Vagina (tissue), 2 donors: ENCODE data around the gene ERCC2. TPM values are rescaled to one million over a fixed set of nuclear protein-coding genes. Genes with fewer than 3 reads are reported as not detected.

Experiments used
- DNase-seq, 2 donors: peaks; one replicate each; pipeline ENCODE4 v3.0.0-alpha.2; 2017; ENCODE audit errors: extremely low spot score in 2 of 2
- H3K27ac ChIP-seq: fragments of 200-600 bp; sonication (generic); one replicate; pipeline ENCODE4 v1.5.1; 2019
- H3K27me3 ChIP-seq: fragments of 200-600 bp; sonication (generic); one replicate; pipeline ENCODE4 v1.5.1; 2019
- H3K36me3 ChIP-seq, 2 donors: fragments of 200-600 bp; sonication (generic); one replicate each; pipeline ENCODE4 v1.5.1; 2017 to 2019
- H3K4me1 ChIP-seq: fragments of 200-600 bp; sonication (generic); one replicate; pipeline ENCODE4 v1.5.1; 2019
- H3K4me3 ChIP-seq, 2 donors: fragments of 200-600 bp; sonication (generic); 1 replicate in 1 of 2; 2 replicates in 1 of 2; pipeline ENCODE4 v1.5.1; 2016 to 2019
- H3K9me3 ChIP-seq: fragments of 200-600 bp; sonication (generic); one replicate; pipeline ENCODE4 v1.5.1; 2019
- CTCF ChIP-seq, 3 experiments: fragments of 450-650 bp in 2 of 3; fragments of 200-600 bp in 1 of 3; sonication (generic) in 1 of 3; IDR thresholded peaks; one replicate each; pipeline ENCODE4 v1.5.1; 2017 to 2019; ENCODE audit warnings: antibody characterized with exemption in 3 of 3, mild to moderate bottlenecking in 2 of 3, moderate library complexity in 2 of 3
- POLR2A ChIP-seq, 2 donors: fragments of 450-650 bp; IDR thresholded peaks; one replicate each; pipeline ENCODE4 v1.6.1; 2017; ENCODE audit warnings: antibody characterized with exemption in 2 of 2, mild to moderate bottlenecking in 2 of 2, moderate library complexity in 2 of 2
- POLR2AphosphoS5 ChIP-seq, 2 donors: sonication (generic); formaldehyde crosslinking; IDR thresholded peaks; one replicate each; pipeline ENCODE4 v1.9.0; 2017; ENCODE audit warnings: antibody characterized with exemption in 2 of 2, mild to moderate bottlenecking in 2 of 2, low read depth in 1 of 2; ENCODE audit not compliant: insufficient read depth in 1 of 2
- intact Hi-C: fragments of 100-400 bp; cut with DNase I; formaldehyde crosslinking; loops from one replicate; pipeline ENCODE4 v1.15.1; 2023
- total RNA-seq: library from RNA; depleted of rRNA; stranded (reverse); fragments of >200 nt; gene quantifications from one replicate; pipeline ENCODE4 v1.2.3, GENCODE V29; 2016

ERCC2 gene
- total RNA-seq, 1 donor from 2014 or later: 17.9 TPM

GRCh38 chr19:45322744-45323281 lies 47.6 kb downstream of the ERCC2 start, which contains the start of gene CKM:
CKM (minus strand) TSS chr19:45322875; CDS start chr19:45319713, 3,162 bp downstream.
- Histone ChIP-seq H3K4me1 (no peaks in the 10 kb centered on the region), H3K36me3 (no peaks in the 10 kb centered on the region), H3K9me3 (no peaks in the 10 kb centered on the region), H3K4me3 (peak within 1 kb of the TSS in 1 of 2 donors; percentile 8), H3K27ac (no peak within 1 kb of the TSS), H3K27me3 (peaks cover 7% of the 10 kb centered on the region)
- DNase-seq: no peak
- TF ChIP-seq POLR2A (IDR thresholded peaks at IDR 0.05): no peak
- TF ChIP-seq POLR2AphosphoS5 (IDR thresholded peaks at IDR 0.05; ENCODE audit: insufficient read depth in 1 of 2, low read depth in 1 of 2): no peak
- TF ChIP-seq CTCF (IDR thresholded peaks at IDR 0.05): no peak
- intact Hi-C loops: no loop called here

GRCh38 chr19:45322311-45322710 lies 48.1 kb downstream of the ERCC2 start:
- Histone ChIP-seq H3K36me3 (no peaks in the 10 kb centered on the region), H3K4me1 (no peaks in the 10 kb centered on the region), H3K27ac (no peak overlapping the region), H3K4me3 (no peak overlapping the region), H3K9me3 (no peaks in the 10 kb centered on the region), H3K27me3 (peaks cover 7% of the 10 kb centered on the region)
- TF ChIP-seq CTCF (IDR thresholded peaks at IDR 0.05) (no peak), POLR2A (IDR thresholded peaks at IDR 0.05) (no peak), POLR2AphosphoS5 (IDR thresholded peaks at IDR 0.05; ENCODE audit: insufficient read depth in 1 of 2, low read depth in 1 of 2) (no peak)
- no peak for DNase-seq
- intact Hi-C loops: no loop called here

- no peaks in the 10 kb centered on the region for H3K9me3 ChIP-seq
- intact Hi-C loops: no loop called here
- no peaks in the 10 kb centered on the region for H3K4me1 ChIP-seq
- no peaks in the 10 kb centered on the region for H3K36me3 ChIP-seq
- H3K27ac ChIP-seq: no peak overlapping the region
- TF ChIP-seq POLR2AphosphoS5 (IDR thresholded peaks at IDR 0.05; ENCODE audit: insufficient read depth in 1 of 2, low read depth in 1 of 2) (no peak), POLR2A (IDR thresholded peaks at IDR 0.05) (no peak), CTCF (IDR thresholded peaks at IDR 0.05) (no peak)
- H3K27me3 ChIP-seq: peaks cover 7% of the 10 kb centered on the region
- DNase-seq: no peak
- H3K4me3 ChIP-seq: no peak overlapping the region
Observed at GRCh38 chr19:45321848-45322247, 48.5 kb downstream of the ERCC2 start.

GRCh38 chr19:45320997-45321775 lies 49.2 kb downstream of the ERCC2 start:
- Histone ChIP-seq H3K27me3 (peaks cover 7% of the 10 kb centered on the region), H3K27ac (no peak overlapping the region), H3K36me3 (no peaks in the 10 kb centered on the region), H3K9me3 (no peaks in the 10 kb centered on the region), H3K4me1 (no peaks in the 10 kb centered on the region), H3K4me3 (no peak overlapping the region)
- intact Hi-C loops: no loop called here
- no peak for DNase-seq
- no peak for TF ChIP-seq POLR2A (IDR thresholded peaks at IDR 0.05)
- TF ChIP-seq CTCF (IDR thresholded peaks at IDR 0.05): no peak
- TF ChIP-seq POLR2AphosphoS5 (IDR thresholded peaks at IDR 0.05; ENCODE audit: insufficient read depth in 1 of 2, low read depth in 1 of 2): no peak

- no peak overlapping the region for H3K4me3 ChIP-seq
- H3K27me3 ChIP-seq: no peaks in the 10 kb centered on the region
- H3K27ac ChIP-seq: no peak overlapping the region
- H3K36me3 ChIP-seq: no peaks in the 10 kb centered on the region
- no peak for DNase-seq
- intact Hi-C loops: no loop called here
- H3K9me3 ChIP-seq: no peaks in the 10 kb centered on the region
- no peak for TF ChIP-seq CTCF (IDR thresholded peaks at IDR 0.05)
- TF ChIP-seq POLR2A (IDR thresholded peaks at IDR 0.05): no peak
- TF ChIP-seq POLR2AphosphoS5 (IDR thresholded peaks at IDR 0.05; ENCODE audit: insufficient read depth in 1 of 2, low read depth in 1 of 2): no peak
- H3K4me1 ChIP-seq: no peaks in the 10 kb centered on the region
Observed at GRCh38 chr19:45315304-45315703, 55.1 kb downstream of the ERCC2 start.
